ENCODE data around the gene GPR183. TPM values are rescaled to one million over a fixed set of nuclear protein-coding genes. Genes with fewer than 3 reads are reported as not detected.
A peak's percentile ranks its signal among the peaks of the same experiment; 100 is the strongest.

GPR183 gene
- total RNA-seq, 1 experiment from 2014 or later = 0.11 TPM

- Histone ChIP-seq H3K9ac (ENCODE audit: low read length) (no peak overlapping the region), H3K79me2 (ENCODE audit: low read length) (peaks cover 11% of the 10 kb centered on the region), H3K4me1 (ENCODE audit: low read length) (peaks cover 53% of the 10 kb centered on the region), H3K4me2 (ENCODE audit: low read depth, low read length, poor library complexity, severe bottlenecking) (peak overlapping the region; percentile 37), H3K27ac (ENCODE audit: low read length) (peak overlapping the region; percentile 66), H4K20me1 (ENCODE audit: insufficient read depth, low read depth, low read length) (no peaks in the 10 kb centered on the region), H3K27me3 (ENCODE audit: low read length) (no peaks in the 10 kb centered on the region), H3K9me2 (replicated peaks; ENCODE audit: insufficient read depth, low read length) (no peaks in the 10 kb centered on the region), H3K36me3 (ENCODE audit: insufficient read depth, low read length) (peaks cover 17% of the 10 kb centered on the region; the same call in 1 of the 2 replicates), H3K9me3 (ENCODE audit: low read length) (no peaks in the 10 kb centered on the region), H3K4me3 (ENCODE audit: low read length) (0 out of 2 replicates have a peak overlapping the region, but pooled peaks have one; percentile 3), H2AFZ (ENCODE audit: low read length) (no peak overlapping the region)
- DNase-seq = peak; percentile 64
Measured at GRCh38 chr13:99326012-99326411, 18.8 kb upstream of the GPR183 start.

- H3K9me3 ChIP-seq (ENCODE audit: low read length) = no peaks in the 10 kb centered on the region
- H3K9me2 ChIP-seq (replicated peaks; ENCODE audit: insufficient read depth, low read length) = no peaks in the 10 kb centered on the region
- no peak overlapping the region for H3K4me3 ChIP-seq (ENCODE audit: low read length)
- no peaks in the 10 kb centered on the region for H3K27me3 ChIP-seq (ENCODE audit: low read length)
- peaks cover 17% of the 10 kb centered on the region; the same call in 1 of the 2 replicates for H3K36me3 ChIP-seq (ENCODE audit: insufficient read depth, low read length)
- H3K4me1 ChIP-seq (ENCODE audit: low read length) = peaks cover 68% of the 10 kb centered on the region
- DNase-seq = no peak
- no peak overlapping the region for H3K4me2 ChIP-seq (ENCODE audit: low read depth, low read length, poor library complexity, severe bottlenecking)
- no peak overlapping the region for H3K27ac ChIP-seq (ENCODE audit: low read length)
- no peak overlapping the region for H3K9ac ChIP-seq (ENCODE audit: low read length)
- no peak overlapping the region for H2AFZ ChIP-seq (ENCODE audit: low read length)
- peaks cover 15% of the 10 kb centered on the region for H3K79me2 ChIP-seq (ENCODE audit: low read length)
- H4K20me1 ChIP-seq (ENCODE audit: insufficient read depth, low read depth, low read length) = no peaks in the 10 kb centered on the region
Measured at GRCh38 chr13:99323488-99323887, 16.3 kb upstream of the GPR183 start.

- Histone ChIP-seq H3K9ac (ENCODE audit: low read length) (no peak overlapping the region), H2AFZ (ENCODE audit: low read length) (no peak overlapping the region), H3K36me3 (ENCODE audit: insufficient read depth, low read length) (peaks cover 13% of the 10 kb centered on the region; the same call in 1 of the 2 replicates), H3K9me2 (replicated peaks; ENCODE audit: insufficient read depth, low read length) (no peaks in the 10 kb centered on the region), H3K4me3 (ENCODE audit: low read length) (no peak overlapping the region), H3K9me3 (ENCODE audit: low read length) (no peaks in the 10 kb centered on the region), H3K4me1 (ENCODE audit: low read length) (peaks cover 64% of the 10 kb centered on the region), H3K27ac (ENCODE audit: low read length) (peak overlapping the region; percentile 71), H3K79me2 (ENCODE audit: low read length) (peaks cover 15% of the 10 kb centered on the region), H4K20me1 (ENCODE audit: insufficient read depth, low read depth, low read length) (no peaks in the 10 kb centered on the region), H3K27me3 (ENCODE audit: low read length) (no peaks in the 10 kb centered on the region), H3K4me2 (ENCODE audit: low read depth, low read length, poor library complexity, severe bottlenecking) (peak overlapping the region; percentile 36)
- peak; percentile 57 for DNase-seq
Measured at GRCh38 chr13:99322297-99323103, 15.3 kb upstream of the GPR183 start.

GRCh38 chr13:99321709-99322108, 14.5 kb upstream of the GPR183 start:
- Histone ChIP-seq H3K4me1 (ENCODE audit: low read length) (peaks cover 62% of the 10 kb centered on the region), H3K9me3 (ENCODE audit: low read length) (no peaks in the 10 kb centered on the region), H3K27ac (ENCODE audit: low read length) (peak overlapping the region; percentile 71), H3K36me3 (ENCODE audit: insufficient read depth, low read length) (0 out of 2 replicates have a peak, but pooled peaks cover 6% of the 10 kb centered on the region), H3K27me3 (ENCODE audit: low read length) (no peaks in the 10 kb centered on the region), H2AFZ (ENCODE audit: low read length) (no peak overlapping the region), H3K4me2 (ENCODE audit: low read depth, low read length, poor library complexity, severe bottlenecking) (peak overlapping the region; percentile 36), H3K4me3 (ENCODE audit: low read length) (no peak overlapping the region), H3K9ac (ENCODE audit: low read length) (no peak overlapping the region), H3K9me2 (replicated peaks; ENCODE audit: insufficient read depth, low read length) (no peaks in the 10 kb centered on the region), H3K79me2 (ENCODE audit: low read length) (peaks cover 11% of the 10 kb centered on the region), H4K20me1 (ENCODE audit: insufficient read depth, low read depth, low read length) (no peaks in the 10 kb centered on the region)
- no peak for DNase-seq

- Histone ChIP-seq H3K9me3 (ENCODE audit: low read length) (no peaks in the 10 kb centered on the region), H3K9me2 (replicated peaks; ENCODE audit: insufficient read depth, low read length) (no peaks in the 10 kb centered on the region), H3K27me3 (ENCODE audit: low read length) (no peaks in the 10 kb centered on the region), H3K36me3 (ENCODE audit: insufficient read depth, low read length) (0 out of 2 replicates have a peak, but pooled peaks cover 5% of the 10 kb centered on the region), H3K9ac (ENCODE audit: low read length) (no peak overlapping the region), H3K4me2 (ENCODE audit: low read depth, low read length, poor library complexity, severe bottlenecking) (peak overlapping the region; percentile 47), H2AFZ (ENCODE audit: low read length) (no peak overlapping the region), H3K4me3 (ENCODE audit: low read length) (no peak overlapping the region), H3K79me2 (ENCODE audit: low read length) (peaks cover 9% of the 10 kb centered on the region; the same call in 1 of the 2 replicates), H3K4me1 (ENCODE audit: low read length) (peaks cover 53% of the 10 kb centered on the region), H3K27ac (ENCODE audit: low read length) (peak overlapping the region; percentile 60), H4K20me1 (ENCODE audit: insufficient read depth, low read depth, low read length) (no peaks in the 10 kb centered on the region)
- peak; percentile 62 for DNase-seq
Measured at GRCh38 chr13:99320693-99321481, 13.7 kb upstream of the GPR183 start.

GRCh38 chr13:99316657-99317256, 9.6 kb upstream of the GPR183 start:
- H3K9me2 ChIP-seq (replicated peaks; ENCODE audit: insufficient read depth, low read length) = no peaks in the 10 kb centered on the region
- no peak overlapping the region for H3K4me2 ChIP-seq (ENCODE audit: low read depth, low read length, poor library complexity, severe bottlenecking)
- H3K36me3 ChIP-seq (ENCODE audit: insufficient read depth, low read length) = no peaks in the 10 kb centered on the region
- H3K4me1 ChIP-seq (ENCODE audit: low read length) = peaks cover 39% of the 10 kb centered on the region
- H2AFZ ChIP-seq (ENCODE audit: low read length) = no peak overlapping the region
- H3K9me3 ChIP-seq (ENCODE audit: low read length) = no peaks in the 10 kb centered on the region
- no peaks in the 10 kb centered on the region for H3K27me3 ChIP-seq (ENCODE audit: low read length)
- no peaks in the 10 kb centered on the region for H4K20me1 ChIP-seq (ENCODE audit: insufficient read depth, low read depth, low read length)
- H3K9ac ChIP-seq (ENCODE audit: low read length) = no peak overlapping the region
- DNase-seq = no peak
- H3K79me2 ChIP-seq (ENCODE audit: low read length) = peaks cover 21% of the 10 kb centered on the region
- no peak overlapping the region for H3K27ac ChIP-seq (ENCODE audit: low read length)
- H3K4me3 ChIP-seq (ENCODE audit: low read length) = no peak overlapping the region

- no peak overlapping the region for H3K27ac ChIP-seq (ENCODE audit: low read length)
- H2AFZ ChIP-seq (ENCODE audit: low read length) = no peak overlapping the region
- peaks cover 38% of the 10 kb centered on the region for H3K4me1 ChIP-seq (ENCODE audit: low read length)
- no peak overlapping the region for H3K4me3 ChIP-seq (ENCODE audit: low read length)
- no peak overlapping the region for H3K4me2 ChIP-seq (ENCODE audit: low read depth, low read length, poor library complexity, severe bottlenecking)
- no peak for DNase-seq
- H3K36me3 ChIP-seq (ENCODE audit: insufficient read depth, low read length) = no peaks in the 10 kb centered on the region
- H3K9ac ChIP-seq (ENCODE audit: low read length) = no peak overlapping the region
- H3K9me3 ChIP-seq (ENCODE audit: low read length) = no peaks in the 10 kb centered on the region
- H4K20me1 ChIP-seq (ENCODE audit: insufficient read depth, low read depth, low read length) = no peaks in the 10 kb centered on the region
- no peaks in the 10 kb centered on the region for H3K9me2 ChIP-seq (replicated peaks; ENCODE audit: insufficient read depth, low read length)
- peaks cover 26% of the 10 kb centered on the region for H3K79me2 ChIP-seq (ENCODE audit: low read length)
- no peaks in the 10 kb centered on the region for H3K27me3 ChIP-seq (ENCODE audit: low read length)
Measured at GRCh38 chr13:99316224-99316623, 9.0 kb upstream of the GPR183 start.

- H3K4me1 ChIP-seq (ENCODE audit: low read length) = peaks cover 30% of the 10 kb centered on the region
- H3K27me3 ChIP-seq (ENCODE audit: low read length) = no peaks in the 10 kb centered on the region
- no peak overlapping the region for H3K4me3 ChIP-seq (ENCODE audit: low read length)
- H3K27ac ChIP-seq (ENCODE audit: low read length) = no peak overlapping the region
- H3K79me2 ChIP-seq (ENCODE audit: low read length) = peaks cover 35% of the 10 kb centered on the region
- no peaks in the 10 kb centered on the region for H3K36me3 ChIP-seq (ENCODE audit: insufficient read depth, low read length)
- H3K4me2 ChIP-seq (ENCODE audit: low read depth, low read length, poor library complexity, severe bottlenecking) = no peak overlapping the region
- H4K20me1 ChIP-seq (ENCODE audit: insufficient read depth, low read depth, low read length) = no peaks in the 10 kb centered on the region
- no peak overlapping the region for H3K9ac ChIP-seq (ENCODE audit: low read length)
- DNase-seq = no peak
- H3K9me3 ChIP-seq (ENCODE audit: low read length) = no peaks in the 10 kb centered on the region
- no peak overlapping the region for H2AFZ ChIP-seq (ENCODE audit: low read length)
- H3K9me2 ChIP-seq (replicated peaks; ENCODE audit: insufficient read depth, low read length) = no peaks in the 10 kb centered on the region
Measured at GRCh38 chr13:99315186-99315585, 8.0 kb upstream of the GPR183 start.
